MG63 (cell line): ENCODE data around the gene CD37. TPM values are rescaled to one million over a fixed set of nuclear protein-coding genes. Genes with fewer than 3 reads are reported as not detected.
"Not testable (repeated sequence)": the region's sequence is repeated elsewhere in the genome, so short reads cannot be mapped to it uniquely, and the experiment has no call there.

Source experiments
- DNase-seq: peaks from one replicate; pipeline ENCODE4 v3.0.0-alpha.2; 2020
- H3K27me3 ChIP-seq: fragments of 250-450 bp; sonication (Bioruptor Pico); 2 replicates; pipeline ENCODE4 v1.5.1; 2020; ENCODE audit warnings: mild to moderate bottlenecking, moderate library complexity
- H3K36me3 ChIP-seq: fragments of 250-450 bp; sonication (Bioruptor Pico); 2 replicates; pipeline ENCODE4 v1.5.1; 2020; ENCODE audit warnings: mild to moderate bottlenecking, moderate library complexity
- H3K4me3 ChIP-seq: fragments of 250-450 bp; sonication (Bioruptor Pico); 2 replicates; pipeline ENCODE4 v1.5.1; 2020; ENCODE audit warnings: mild to moderate bottlenecking, moderate library complexity
- H3K9me3 ChIP-seq: fragments of 250-450 bp; sonication (Bioruptor Pico); 2 replicates; pipeline ENCODE4 v1.5.1; 2020; ENCODE audit warnings: mild to moderate bottlenecking, moderate library complexity
- total RNA-seq: library from RNA; depleted of rRNA; stranded (reverse); fragments of >200 nt; shearing (Covaris generic); gene quantifications from 2 replicates; pipeline ENCODE4 v1.2.3, GENCODE V29; 2014; ENCODE audit warnings: low replicate concordance

CD37 gene
- total RNA-seq, 1 experiment from 2014 or later: not detected

DNA sequence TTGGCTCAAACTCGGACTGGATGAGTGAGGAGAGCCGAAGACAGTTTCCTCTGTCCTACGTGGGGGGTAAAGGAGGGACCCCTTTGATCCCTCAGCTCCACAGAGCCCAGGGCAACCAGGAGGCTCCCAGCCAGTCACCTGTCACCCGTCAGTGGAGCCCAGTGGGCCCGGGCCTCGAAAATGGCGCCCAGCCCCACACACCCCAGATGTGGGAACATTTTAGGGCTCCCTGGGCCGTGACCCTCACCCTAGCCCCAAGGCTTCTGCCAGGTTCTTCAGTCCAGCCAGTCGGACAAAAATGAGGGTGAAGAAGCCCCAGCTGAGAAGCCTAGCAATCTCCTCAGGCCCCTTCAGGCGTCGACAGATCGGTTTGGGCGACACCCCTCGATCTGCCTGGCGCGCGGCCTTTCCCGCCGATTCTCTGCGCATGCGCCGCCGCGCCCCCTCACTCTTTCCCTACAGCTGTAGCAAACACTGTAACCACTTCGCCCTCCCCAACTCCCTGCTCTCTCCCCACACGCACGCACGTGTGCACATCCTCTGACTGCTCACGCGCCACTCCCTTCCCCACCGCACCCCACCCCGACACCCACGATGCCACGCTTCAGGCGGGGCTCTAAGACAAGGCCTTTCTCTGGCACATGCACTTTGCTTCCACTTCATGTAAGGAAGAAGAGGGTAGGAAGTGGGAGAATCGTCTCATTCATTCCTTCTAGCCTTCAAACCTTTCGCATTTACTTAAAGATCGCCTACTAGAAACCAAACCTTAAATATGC lies 10.2 kb upstream of the CD37 start, which contains the start of gene SLC6A16:
SLC6A16 (minus strand) TSS at position 391 of the 776 bp plus-strand sequence. CDS start 13,844 bp downstream, outside the sequence.
- H3K4me3 ChIP-seq: no peak within 1 kb of the TSS
- H3K9me3 ChIP-seq: peaks cover 17% of the 10 kb centered on the region
- H3K36me3 ChIP-seq: no peaks in the 10 kb centered on the region
- no peak for DNase-seq
- peaks cover 4% of the 10 kb centered on the region; the same call in 1 of the 2 replicates for H3K27me3 ChIP-seq

DNA sequence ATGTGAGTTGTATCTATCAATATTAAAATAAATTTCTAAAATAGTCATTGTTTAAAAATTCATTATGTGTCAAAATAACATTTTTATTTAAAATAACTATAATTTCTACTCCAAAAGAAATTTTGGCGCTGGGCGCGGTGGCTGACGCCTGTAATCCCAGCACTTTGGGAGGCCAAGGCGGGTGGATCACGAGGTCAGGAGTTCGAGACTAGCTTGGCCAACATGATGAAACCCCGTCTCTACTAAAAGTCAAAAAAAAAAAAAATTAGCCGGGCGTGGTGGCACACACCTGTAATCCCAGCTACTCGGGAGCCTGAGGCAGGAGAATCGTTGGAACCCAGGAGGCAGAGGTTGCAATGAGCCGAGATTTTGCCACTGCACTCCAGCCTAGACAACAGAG lies 9.4 kb upstream of the CD37 start:
- H3K4me3 ChIP-seq, H3K27me3 ChIP-seq, H3K36me3 ChIP-seq, DNase-seq: not testable (repeated sequence)
- peaks cover 13% of the 10 kb centered on the region for H3K9me3 ChIP-seq

DNA sequence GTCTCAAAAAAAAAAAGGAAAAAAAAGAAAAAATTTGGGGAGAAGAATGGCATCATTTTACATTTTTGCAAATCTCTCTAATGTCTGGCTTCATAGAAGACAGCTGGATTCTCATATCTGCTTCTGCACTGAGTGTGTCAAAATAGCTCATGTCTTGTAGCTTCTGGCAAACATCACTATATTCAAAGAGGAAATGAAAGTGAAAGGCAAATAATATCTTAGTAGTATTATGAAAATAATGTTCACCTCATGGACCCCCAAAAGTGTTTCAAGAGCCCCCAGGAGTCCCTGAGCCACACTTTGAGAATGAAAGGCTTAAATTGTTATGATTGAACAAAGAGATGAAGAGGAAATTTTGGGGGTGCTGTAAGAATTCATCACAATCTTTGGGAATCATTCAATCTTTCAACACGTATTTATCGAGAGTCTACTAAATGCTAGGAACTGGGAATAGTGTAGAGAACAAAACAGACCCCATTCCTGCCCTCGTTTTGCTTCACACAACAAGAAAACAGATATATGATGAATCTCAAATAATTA lies 9.0 kb upstream of the CD37 start:
- Histone ChIP-seq H3K27me3 (no peaks in the 10 kb centered on the region), H3K4me3 (no peak overlapping the region), H3K36me3 (no peaks in the 10 kb centered on the region), H3K9me3 (peaks cover 9% of the 10 kb centered on the region; the same call in 1 of the 2 replicates)
- no peak for DNase-seq

DNA sequence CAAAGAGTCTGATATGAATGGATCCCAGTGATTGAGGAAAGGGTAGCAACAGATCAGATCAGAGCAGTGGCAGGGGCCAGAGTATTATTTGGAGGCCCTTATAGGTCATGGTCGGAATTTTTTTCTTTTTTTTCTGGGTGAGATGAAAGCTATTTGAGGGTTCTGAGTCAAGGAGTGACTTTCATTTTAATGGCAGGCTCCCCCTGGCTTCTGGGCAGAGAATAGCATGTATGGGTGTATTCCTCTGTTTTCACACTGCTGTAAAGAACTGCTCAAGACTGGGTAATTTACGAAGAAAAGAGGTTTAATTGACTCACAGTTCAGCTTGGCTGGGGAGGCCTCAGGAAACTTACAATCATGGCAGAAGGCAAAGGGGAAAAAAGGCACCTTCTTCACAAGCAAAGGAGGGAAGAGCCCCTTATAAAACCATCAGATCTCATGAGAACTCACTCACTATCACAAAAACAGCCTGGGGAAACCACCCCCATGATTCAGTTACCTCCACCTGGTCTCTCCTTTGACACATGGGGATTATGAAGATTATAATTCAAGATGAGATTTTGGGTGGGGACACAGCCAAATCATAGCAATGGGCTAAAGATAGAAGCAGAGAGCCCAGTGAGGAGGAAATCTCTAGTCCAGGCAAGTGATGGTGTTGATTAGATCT lies 7.2 kb upstream of the CD37 start:
- peaks cover 3% of the 10 kb centered on the region; the same call in 1 of the 2 replicates for H3K9me3 ChIP-seq
- DNase-seq: peak; percentile 18
- H3K4me3 ChIP-seq: no peak overlapping the region
- H3K27me3 ChIP-seq: no peaks in the 10 kb centered on the region
- H3K36me3 ChIP-seq: no peaks in the 10 kb centered on the region

DNA sequence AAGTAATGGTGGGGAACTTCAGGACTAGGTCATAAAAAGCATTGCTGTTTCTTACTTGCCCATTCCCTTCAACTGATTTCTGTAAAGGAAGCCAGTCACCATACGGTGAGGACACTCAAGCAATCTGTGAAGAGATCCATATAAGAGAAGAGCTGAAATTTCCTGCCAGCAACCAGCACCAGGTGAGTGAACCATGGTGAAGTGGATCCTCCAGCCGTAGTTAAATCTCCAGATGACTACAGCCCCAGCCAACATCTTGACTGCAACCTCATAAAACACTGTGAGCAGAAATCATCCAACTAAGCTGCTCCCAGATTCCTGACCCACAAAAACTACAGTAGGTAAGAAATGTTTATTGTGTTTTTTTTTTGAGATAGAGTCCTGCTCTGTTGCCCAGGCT lies 6.5 kb upstream of the CD37 start:
- DNase-seq: no peak
- Histone ChIP-seq H3K4me3 (no peak overlapping the region), H3K9me3 (no peaks in the 10 kb centered on the region), H3K36me3 (no peaks in the 10 kb centered on the region), H3K27me3 (no peaks in the 10 kb centered on the region)

DNA sequence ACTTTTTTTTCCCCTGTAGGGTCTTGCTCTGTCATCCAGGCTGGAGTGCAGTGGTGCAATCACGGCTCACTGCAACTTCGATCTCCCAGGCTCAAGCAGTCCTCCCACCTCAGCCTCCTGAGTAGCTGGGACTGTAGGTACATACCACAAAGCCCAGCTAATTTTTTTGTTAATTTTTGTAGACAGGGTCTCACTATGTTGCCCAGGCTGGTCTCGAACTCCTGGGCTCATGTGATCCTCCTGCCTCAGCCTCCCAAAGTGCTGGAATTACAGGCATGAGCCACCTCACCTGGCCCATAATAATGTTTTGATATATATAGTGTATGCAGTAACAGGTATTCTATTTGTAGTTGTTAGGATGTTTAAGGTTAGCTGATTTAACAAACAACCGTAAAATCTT lies 4.0 kb upstream of the CD37 start:
- H3K27me3 ChIP-seq, H3K9me3 ChIP-seq, H3K4me3 ChIP-seq, H3K36me3 ChIP-seq, DNase-seq: not testable (repeated sequence)

DNA sequence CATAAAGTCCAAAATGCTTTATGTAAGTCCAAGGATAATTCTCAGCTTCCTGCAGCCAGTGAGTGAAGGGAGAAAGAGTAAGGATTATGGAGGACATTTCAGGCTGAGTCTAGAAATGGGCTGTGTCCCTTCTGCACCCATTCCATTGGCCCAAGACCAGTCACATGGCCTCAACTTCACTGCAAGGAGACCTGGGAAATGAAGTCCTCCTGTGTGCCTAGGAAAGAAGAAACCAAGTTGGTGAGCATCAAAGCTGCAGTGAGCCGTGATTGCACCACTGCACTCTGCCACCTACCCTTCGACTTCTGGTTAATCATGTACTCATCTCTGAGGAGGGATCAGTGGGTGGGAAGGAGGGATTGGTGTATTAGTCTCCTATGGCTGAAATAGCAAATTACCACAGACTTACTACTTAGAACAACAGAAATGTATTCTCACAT lies 3.6 kb upstream of the CD37 start:
- H3K27me3 ChIP-seq: no peaks in the 10 kb centered on the region
- H3K4me3 ChIP-seq: no peak overlapping the region
- DNase-seq: peak; percentile 41
- no peaks in the 10 kb centered on the region for H3K36me3 ChIP-seq
- no peaks in the 10 kb centered on the region for H3K9me3 ChIP-seq

DNA sequence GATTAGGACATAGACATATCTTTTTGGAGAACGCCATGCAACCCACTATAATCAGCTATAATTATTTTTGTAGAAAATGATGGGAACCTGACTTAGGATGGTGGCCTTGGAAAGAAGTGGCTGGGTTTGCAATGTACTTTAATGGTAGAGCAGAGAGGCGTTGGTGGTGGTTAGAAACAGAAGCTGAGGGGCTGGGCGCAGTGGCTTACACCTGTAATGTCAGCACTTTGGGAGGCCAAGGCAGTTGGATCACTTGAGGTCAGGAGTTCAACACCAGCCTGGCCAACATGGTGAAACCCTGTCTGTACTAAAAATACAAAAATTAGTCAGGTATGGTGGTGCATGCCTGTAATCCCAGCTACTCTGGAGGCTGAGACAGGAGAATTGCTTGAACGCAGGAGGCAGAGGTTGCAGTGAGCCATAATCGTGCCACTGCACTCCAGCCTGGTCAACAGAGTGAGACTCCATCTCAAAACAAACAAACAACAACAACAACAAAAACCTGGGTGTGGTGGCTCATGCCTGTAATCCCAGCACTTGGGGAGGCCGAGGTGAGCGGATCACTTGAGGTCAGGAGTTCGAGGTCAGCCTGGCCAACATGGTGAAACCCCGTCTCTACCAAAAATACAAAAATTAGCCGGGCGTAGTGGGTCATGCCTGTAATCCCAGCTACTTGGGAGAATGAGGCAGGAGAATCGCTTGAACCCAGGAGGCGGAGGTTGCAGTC lies 2.4 kb upstream of the CD37 start:
- H3K4me3 ChIP-seq, DNase-seq, H3K36me3 ChIP-seq, H3K27me3 ChIP-seq, H3K9me3 ChIP-seq: not testable (repeated sequence)

DNA sequence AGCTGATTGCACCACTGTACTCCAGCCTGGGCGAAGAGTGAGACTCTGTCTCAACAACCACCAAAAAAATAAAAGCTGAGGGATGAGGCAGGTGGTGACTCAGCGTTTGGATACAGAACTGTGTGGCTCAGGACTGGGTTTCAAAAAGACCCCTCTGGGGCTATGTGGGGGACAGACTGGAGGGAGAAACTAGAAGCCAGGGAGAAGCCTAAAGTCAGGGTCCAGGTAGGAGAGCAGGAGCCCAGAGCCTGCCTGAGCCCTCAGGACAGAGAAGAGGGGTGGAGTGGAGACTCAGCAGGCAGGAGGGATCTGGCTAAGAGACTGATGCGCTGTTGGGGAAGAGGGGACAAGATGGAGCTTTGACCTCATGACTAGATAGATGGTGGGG lies 1.8 kb upstream of the CD37 start:
- no peak for DNase-seq
- no peaks in the 10 kb centered on the region for H3K36me3 ChIP-seq
- H3K4me3 ChIP-seq: no peak overlapping the region

DNA sequence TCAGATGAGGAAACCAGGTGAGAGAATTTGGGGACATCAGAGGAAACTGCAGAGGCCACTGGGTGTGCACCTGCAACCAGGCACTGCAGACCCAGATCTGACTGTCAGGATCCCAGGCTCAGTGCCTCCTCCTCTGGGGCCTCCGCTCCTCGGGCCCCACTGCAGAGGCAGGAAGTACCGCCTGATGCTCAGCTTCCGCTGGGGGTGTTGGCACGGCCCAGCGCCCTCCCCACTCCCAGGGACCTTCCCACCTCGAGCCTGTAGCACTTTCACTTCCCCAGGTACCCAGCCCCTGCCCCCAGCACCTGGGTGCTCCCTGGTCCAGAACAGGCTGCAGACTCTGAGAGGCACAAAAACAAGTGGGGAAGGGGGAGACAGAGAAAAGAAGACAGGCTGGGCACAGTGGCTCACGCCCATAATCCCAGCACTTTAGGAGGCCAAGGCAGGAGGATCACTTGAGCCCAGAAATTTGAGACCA lies 1.4 kb upstream of the CD37 start:
- no peak overlapping the region for H3K4me3 ChIP-seq
- no peaks in the 10 kb centered on the region for H3K9me3 ChIP-seq
- H3K27me3 ChIP-seq: no peaks in the 10 kb centered on the region
- DNase-seq: no peak
- no peaks in the 10 kb centered on the region for H3K36me3 ChIP-seq

More for the DNA sequence above, 1.8 kb upstream of the CD37 start:
- Histone ChIP-seq H3K27me3 (no peaks in the 10 kb centered on the region), H3K9me3 (no peaks in the 10 kb centered on the region)

DNA sequence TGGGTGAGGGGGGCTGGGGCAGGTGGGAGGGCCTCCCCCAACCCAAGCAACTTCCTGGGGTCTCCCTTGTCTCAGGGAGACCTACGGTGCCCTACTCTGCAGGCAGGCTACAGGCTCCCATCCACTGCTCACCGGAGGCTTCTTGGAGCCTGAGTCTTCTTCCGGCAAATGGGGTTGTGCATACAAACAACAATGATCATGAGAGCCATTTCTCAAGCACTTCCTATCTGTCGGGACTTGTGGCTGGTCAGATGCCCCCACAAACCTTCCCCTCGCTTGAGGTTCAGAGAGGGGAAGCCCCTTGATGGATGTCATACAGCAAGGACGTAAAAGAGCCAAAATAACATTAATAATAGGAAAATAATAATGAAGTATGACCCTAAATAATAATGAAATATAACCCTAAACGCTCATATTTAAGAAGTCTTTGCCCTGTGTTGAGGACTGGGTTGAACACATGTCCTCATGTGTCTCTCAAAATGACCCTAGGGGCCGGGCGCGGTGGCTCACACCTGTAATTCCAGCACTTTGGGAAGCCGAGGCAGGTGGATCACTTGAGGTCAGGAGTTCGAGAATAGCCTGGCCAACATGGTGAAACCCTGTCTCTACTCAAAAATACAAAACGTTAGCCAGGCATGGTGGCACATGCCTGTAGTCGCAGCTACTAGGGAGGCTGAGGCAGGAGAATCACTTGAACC lies 727 bp downstream of the CD37 start:
- DNase-seq: no peak
- H3K36me3 ChIP-seq: no peaks in the 10 kb centered on the region
- H3K4me3 ChIP-seq: no peak overlapping the region
- no peaks in the 10 kb centered on the region for H3K9me3 ChIP-seq
- H3K27me3 ChIP-seq: no peaks in the 10 kb centered on the region

DNA sequence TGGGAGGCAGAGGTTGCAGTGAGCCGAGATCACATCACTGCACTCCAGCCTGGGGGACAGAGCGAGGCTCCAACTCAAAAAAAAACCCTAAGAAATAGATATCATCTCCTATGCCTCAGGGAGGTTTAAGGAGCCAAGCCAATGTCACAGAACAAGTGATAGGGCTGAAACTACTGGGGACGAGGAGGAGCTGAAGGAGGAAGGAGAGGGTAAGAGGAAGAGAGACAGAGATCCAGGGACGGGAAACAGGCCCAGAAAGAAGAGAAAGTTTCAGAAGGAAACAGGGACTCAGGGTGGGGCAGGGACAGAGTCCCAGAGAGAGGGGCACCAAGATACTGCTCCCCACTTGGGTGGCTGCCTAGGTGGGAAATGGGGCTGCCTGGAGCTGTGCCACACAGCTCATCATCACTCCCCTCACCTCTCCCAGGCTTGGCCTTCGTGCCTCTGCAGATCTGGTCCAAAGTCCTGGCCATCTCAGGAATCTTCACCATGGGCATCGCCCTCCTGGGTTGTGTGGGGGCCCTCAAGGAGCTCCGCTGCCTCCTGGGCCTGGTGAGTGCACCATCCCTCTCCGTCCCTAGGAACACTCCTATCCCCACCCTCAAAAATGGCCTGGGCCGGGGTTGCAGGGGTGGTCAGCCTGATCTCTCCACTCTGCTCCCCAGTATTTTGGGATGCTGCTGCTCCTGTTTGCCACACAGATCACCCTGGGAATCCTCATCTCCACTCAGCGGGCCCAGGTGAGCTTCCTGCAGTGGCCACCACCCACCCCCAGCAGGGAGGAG lies 1.5 kb downstream of the CD37 start:
- no peaks in the 10 kb centered on the region for H3K9me3 ChIP-seq
- H3K4me3 ChIP-seq: no peak overlapping the region
- H3K36me3 ChIP-seq: no peaks in the 10 kb centered on the region
- H3K27me3 ChIP-seq: no peaks in the 10 kb centered on the region
- no peak for DNase-seq

DNA sequence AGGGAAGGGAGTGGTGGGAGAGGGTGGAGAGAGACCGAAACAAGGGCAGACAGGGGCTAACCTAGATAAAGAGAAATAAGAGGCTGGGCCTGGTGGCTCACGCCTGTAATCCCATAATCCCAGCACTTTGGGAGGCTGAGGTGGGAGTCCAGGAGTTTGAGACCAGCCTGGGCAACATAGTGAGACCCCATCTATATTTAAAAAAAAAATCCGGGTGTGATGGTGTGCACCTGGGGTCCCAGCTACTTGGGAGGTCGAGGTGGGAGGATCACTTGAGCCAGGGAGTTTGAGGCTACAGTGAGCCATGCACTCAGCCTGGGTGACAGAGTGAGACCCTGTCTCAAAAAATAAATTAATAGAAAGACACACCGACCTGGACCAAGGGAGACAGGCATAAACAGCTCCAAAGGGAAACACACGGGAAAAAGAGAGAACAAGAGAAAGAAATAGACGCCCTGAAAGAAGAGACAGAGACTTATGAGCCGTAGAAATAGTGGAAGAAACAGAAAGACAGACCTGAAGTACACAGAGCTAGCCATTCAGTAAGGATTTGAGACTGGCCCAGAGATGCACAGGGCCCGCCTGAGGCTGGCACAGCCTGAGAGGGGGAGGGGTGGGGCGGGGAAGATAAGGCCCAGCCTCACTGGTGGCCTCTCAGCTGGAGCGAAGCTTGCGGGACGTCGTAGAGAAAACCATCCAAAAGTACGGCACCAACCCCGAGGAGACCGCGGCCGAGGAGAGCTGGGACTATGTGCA lies 2.2 kb downstream of the CD37 start:
- Histone ChIP-seq H3K36me3 (no peaks in the 10 kb centered on the region), H3K9me3 (no peaks in the 10 kb centered on the region), H3K27me3 (no peaks in the 10 kb centered on the region), H3K4me3 (no peak overlapping the region)
- DNase-seq: no peak

DNA sequence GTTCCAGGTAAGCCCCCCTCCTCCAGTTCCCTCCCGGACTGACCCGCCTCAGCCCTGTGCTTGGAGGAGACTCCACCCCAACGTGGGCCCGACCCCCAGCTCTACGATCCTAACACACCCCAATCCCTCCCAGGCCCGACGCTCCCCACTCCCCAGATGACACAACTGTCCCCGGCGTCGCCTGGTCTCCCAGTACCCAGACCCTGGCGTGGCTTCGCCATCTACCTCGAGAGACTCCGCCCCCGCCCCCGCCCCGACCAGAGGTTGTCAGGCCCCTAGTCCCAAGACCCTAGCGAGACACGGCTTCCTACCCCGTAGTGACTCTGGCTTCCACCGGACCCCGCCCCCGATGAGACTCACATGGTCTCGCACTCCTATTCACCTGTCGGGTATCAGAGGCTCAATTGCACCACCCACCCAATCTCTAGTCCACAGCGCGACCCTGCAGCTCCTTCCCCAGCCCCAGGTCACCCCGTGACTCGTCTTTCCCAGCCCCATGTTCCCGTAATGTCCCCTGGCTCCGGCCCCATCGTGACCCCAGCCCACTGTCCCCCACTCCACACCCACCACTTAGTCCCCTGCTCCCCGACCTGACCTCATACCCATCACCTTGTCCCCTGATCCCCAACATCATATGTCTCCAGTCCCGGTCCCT lies 2.9 kb downstream of the CD37 start:
- H3K36me3 ChIP-seq: no peaks in the 10 kb centered on the region

More for the DNA sequence above, 2.9 kb downstream of the CD37 start:
- Histone ChIP-seq H3K4me3 (no peak overlapping the region), H3K9me3 (no peaks in the 10 kb centered on the region), H3K27me3 (no peaks in the 10 kb centered on the region)
- DNase-seq: no peak
